HCT116 (cell line): ENCODE results near the gene ALDH16A1. TPM values are rescaled to one million over a fixed set of nuclear protein-coding genes. Genes with fewer than 3 reads are reported as not detected.

Experiments used
- ATAC-seq: fragments of 200-7000 bp; cut with Tn5 transposase; 2 replicates; pipeline ENCODE4 v1.9.1; 2020; ENCODE audit warnings: mild to moderate bottlenecking, moderate library complexity
- BruUV-seq: library from RNA; stranded (reverse); fragments of 400-500 nt; replicated peaks from 2 replicates; lab custom pipeline; 2021; lab: Mats Ljungman, UMichigan
- CTCF ChIA-PET: fragments of 300-600 bp; sonication (Branson Sonifier 250); formaldehyde crosslinking; loops from one replicate; lab custom pipeline; 2021; ENCODE audit warnings: antibody characterized with exemption; lab: Charles Lee
- POLR2A ChIA-PET: fragments of 300-600, 350-600 bp; sonication (Branson Sonifier 250); formaldehyde crosslinking; loops from one replicate; lab custom pipeline; 2021; ENCODE audit warnings: antibody characterized with exemption; lab: Charles Lee
- RAD21 ChIA-PET, 2 experiments: fragments of 300-600 bp; sonication (Branson Sonifier 250); formaldehyde crosslinking; loops; one replicate each; lab custom pipeline; 2023; ENCODE audit warnings: low total read pairs in 2 of 2; ENCODE audit not compliant: uncharacterized antibody in 2 of 2, unreplicated experiment in 2 of 2, low non-redundant PET in 1 of 2; lab: Charles Lee
- DNase-seq: peaks from one replicate; pipeline ENCODE4 v3.0.0-alpha.2; 2010; ENCODE audit warnings: low read depth, low spot score
- H2AFZ ChIP-seq: fragments of 200-600 bp; shearing (Covaris generic), sonication (generic); 2 replicates; pipeline ENCODE4 v1.6.1; 2017; ENCODE audit warnings: low read depth, mixed run types, mixed read lengths, antibody characterized with exemption, low read length; ENCODE audit not compliant: poor library complexity, severe bottlenecking
- H3K27ac ChIP-seq: 2 replicates; pipeline ENCODE4 v1.5.1; 2012; ENCODE audit warnings: low read depth, low read length
- H3K27me3 ChIP-seq: fragments of 200-600 bp; sonication (generic); 2 replicates; pipeline ENCODE4 v1.6.1; 2016; ENCODE audit warnings: mixed run types, low read length, mixed read lengths; ENCODE audit not compliant: insufficient read depth
- H3K36me3 ChIP-seq, 2 experiments: fragments of 200-500 bp in 1 of 2; fragments of 200-600 bp in 1 of 2; sonication (Bioruptor generic) in 1 of 2; sonication (generic) in 1 of 2; 2 replicates each; pipeline versions ENCODE4 v1.5.1 to v1.6.1; 2014 to 2016; ENCODE audit warnings: low read length in 2 of 2, inconsistent platforms in 1 of 2, mixed read lengths in 1 of 2, mixed run types in 1 of 2; ENCODE audit not compliant: insufficient read depth in 2 of 2, control insufficient read depth in 1 of 2
- H3K4me1 ChIP-seq, 2 experiments: fragments of 200-600 bp in 1 of 2; sonication (generic) in 1 of 2; 2 replicates each; pipeline versions ENCODE4 v1.5.1 to v1.6.1; 2012 to 2017; ENCODE audit warnings: low read length in 2 of 2, inconsistent platforms in 1 of 2, mild to moderate bottlenecking in 1 of 2, mixed read lengths in 1 of 2, mixed run types in 1 of 2, moderate library complexity in 1 of 2; ENCODE audit not compliant: insufficient read depth in 2 of 2, control insufficient read depth in 1 of 2
- H3K4me2 ChIP-seq: fragments of 200-600 bp; sonication (generic); 2 replicates; pipeline ENCODE4 v1.6.1; 2017; ENCODE audit warnings: mixed run types, low read length, mixed read lengths
- H3K4me3 ChIP-seq, 2 experiments: fragments of 200-600 bp in 1 of 2; sonication (generic) in 1 of 2; replicated peaks in 1 of 2; 2 replicates each; pipeline ENCODE4 v1.5.1; 2011 to 2016; ENCODE audit warnings: low read length in 2 of 2, control low read depth in 1 of 2, low read depth in 1 of 2, mild to moderate bottlenecking in 1 of 2, mixed read lengths in 1 of 2, mixed run types in 1 of 2
- H3K79me2 ChIP-seq: fragments of 200-600 bp; sonication (generic); 2 replicates; pipeline ENCODE4 v1.6.1; 2017; ENCODE audit warnings: mild to moderate bottlenecking, mixed run types, low read length, moderate library complexity, mixed read lengths; ENCODE audit not compliant: insufficient read depth
- H3K9ac ChIP-seq: fragments of 200-600 bp; sonication (generic); 2 replicates; pipeline ENCODE4 v1.6.1; 2016; ENCODE audit warnings: low read length, mixed read lengths
- H3K9me2 ChIP-seq: fragments of 200-600 bp; sonication (generic), shearing (Covaris generic); 2 replicates; pipeline ENCODE4 v1.6.1; 2017; ENCODE audit warnings: mixed run types, mild to moderate bottlenecking, moderate library complexity; ENCODE audit not compliant: insufficient read depth
- H3K9me3 ChIP-seq, 2 experiments: fragments of 200-500 bp in 1 of 2; fragments of 200-600 bp in 1 of 2; sonication (Bioruptor generic) in 1 of 2; sonication (generic) in 1 of 2; 2 replicates each; pipeline ENCODE4 v1.6.1; 2014 to 2017; ENCODE audit warnings: low read length in 2 of 2, mixed read lengths in 2 of 2, inconsistent platforms in 1 of 2, low read depth in 1 of 2, mild to moderate bottlenecking in 1 of 2, mixed run types in 1 of 2, moderate library complexity in 1 of 2; ENCODE audit not compliant: control insufficient read depth in 1 of 2, insufficient read depth in 1 of 2
- H4K20me1 ChIP-seq: fragments of 200-600 bp; sonication (generic), shearing (Covaris generic); 2 replicates; pipeline ENCODE4 v1.6.1; 2017; ENCODE audit warnings: mixed run types, mild to moderate bottlenecking, moderate library complexity; ENCODE audit not compliant: insufficient read depth
- CEBPB ChIP-seq: IDR thresholded peaks from 2 replicates; pipeline ENCODE4 v1.6.1; 2012; ENCODE audit warnings: low read depth
- CTCF ChIP-seq, 3 experiments: fragments of 200-600 bp in 1 of 3; sonication (generic) in 1 of 3; IDR thresholded peaks in 2 of 3; conservative IDR thresholded peaks in 1 of 3; 2 replicates each; pipeline ENCODE4 v1.5.1; 2012 to 2017; ENCODE audit warnings: low read depth in 2 of 3, low read length in 2 of 3, antibody characterized with exemption in 1 of 3, borderline replicate concordance in 1 of 3, control low read depth in 1 of 3, mild to moderate bottlenecking in 1 of 3, mixed read lengths in 1 of 3, mixed run types in 1 of 3, moderate library complexity in 1 of 3; ENCODE audit not compliant: insufficient read depth in 1 of 3
- EZH2 ChIP-seq: fragments of 200-600 bp; sonication (generic); IDR thresholded peaks from 2 replicates; pipeline ENCODE4 v1.6.1; 2017; ENCODE audit warnings: antibody characterized with exemption, mixed run types
- FOSL1 ChIP-seq: IDR thresholded peaks from 2 replicates; pipeline ENCODE4 v1.6.1; 2012; ENCODE audit warnings: low read depth
- MAX ChIP-seq: IDR thresholded peaks from 2 replicates; pipeline ENCODE4 v1.6.1; 2012
- POLR2A ChIP-seq: IDR thresholded peaks from 2 replicates; pipeline ENCODE4 v1.7.0; 2011; ENCODE audit warnings: borderline replicate concordance; ENCODE audit not compliant: insufficient read depth, insufficient read length; ENCODE audit errors: extremely low read depth
- POLR2AphosphoS5 ChIP-seq: IDR thresholded peaks from 2 replicates; pipeline ENCODE4 v1.6.1; 2011; ENCODE audit warnings: mild to moderate bottlenecking, low read depth, low read length, moderate library complexity
- REST ChIP-seq: IDR thresholded peaks from 2 replicates; pipeline ENCODE4 v1.6.1; 2012; ENCODE audit warnings: low read depth
- SIN3A ChIP-seq: IDR thresholded peaks from 2 replicates; pipeline ENCODE4 v1.6.1; 2012; ENCODE audit warnings: low read depth
- SP1 ChIP-seq: IDR thresholded peaks from 2 replicates; pipeline ENCODE4 v1.6.1; 2012; ENCODE audit warnings: low read depth
- SRF ChIP-seq: IDR thresholded peaks from 2 replicates; pipeline ENCODE4 v1.6.1; 2012; ENCODE audit warnings: low read depth
- YY1 ChIP-seq: IDR thresholded peaks from 2 replicates; pipeline ENCODE4 v1.6.1; 2011; ENCODE audit warnings: low read length, low read depth, moderate library complexity, mild to moderate bottlenecking; ENCODE audit not compliant: insufficient replicate concordance; ENCODE audit errors: extremely low read depth
- ZBTB33 ChIP-seq: IDR thresholded peaks from 2 replicates; pipeline ENCODE4 v1.6.1; 2011; ENCODE audit warnings: mild to moderate bottlenecking, low read length, moderate library complexity; ENCODE audit not compliant: insufficient replicate concordance; ENCODE audit errors: extremely low read depth
- ZFX ChIP-seq: fragments of 450-650 bp; IDR thresholded peaks from 2 replicates; pipeline ENCODE4 v1.6.1; 2017
- intact Hi-C: fragments of 100-400 bp; cut with micrococcal nuclease; formaldehyde crosslinking; loops from 2 replicates; pipeline ENCODE4 v1.10.0; 2022
- total RNA-seq: library from RNA; stranded (reverse); gene quantifications from one replicate; pipeline ENCODE4 v1.2.1, GENCODE V29; 2021; ENCODE audit not compliant: unreplicated experiment

Gene ALDH16A1
- total RNA-seq, 1 experiment from 2014 or later = 22.8 TPM

GRCh38 chr19:49403404-49404187 lies 49.4 kb upstream of the ALDH16A1 start:
- DNase-seq (no peak), ATAC-seq (peak; percentile 83)
- TF ChIP-seq SP1 (no peak), SRF (no peak), POLR2A (no peak), POLR2AphosphoS5 (no peak), ZBTB33 (no peak), REST (no peak), CTCF (IDR thresholded peaks at IDR 0.05 in 2 of 3, conservative IDR thresholded peaks at IDR 0.05 in 1 of 3; ENCODE audit: borderline replicate concordance in 1 of 3, insufficient read depth in 1 of 3, low read depth in 2 of 3, low read length in 2 of 3) (no peak), CEBPB (no peak), ZFX (no peak), SIN3A (no peak), YY1 (no peak), EZH2 (no peak), MAX (no peak), FOSL1 (no peak)
- TF ChIP-seq, all 23 proteins: peak for 0
- ChIA-PET POLR2A (interaction anchor here (1.1 to 2.1 kb wide), 3 partner anchors 12 to 48 kb away, joined by 3 to 8 read pairs (median 4); partner anchors contain the start of gene PIH1D1), CTCF (interaction anchor here (0.7 to 1.3 kb wide), 4 partner anchors 12 to 167 kb away, joined by 3 to 7 read pairs (median 3); no protein-coding TSS in a partner anchor), RAD21 (no interaction called here)
- BruUV-seq = no TSS peak
- Histone ChIP-seq H4K20me1 (no peaks in the 10 kb centered on the region), H3K4me3 (no peak overlapping the region), H3K9me3 (no peaks in the 10 kb centered on the region), H3K4me2 (peak overlapping the region; percentile 56), H2AFZ (no peak overlapping the region), H3K79me2 (no peaks in the 10 kb centered on the region), H3K9ac (no peak overlapping the region), H3K9me2 (no peaks in the 10 kb centered on the region), H3K27me3 (no peaks in the 10 kb centered on the region), H3K4me1 (peaks cover 10 to 15% of the 10 kb centered on the region in 2 experiments; a peak in 3 of 4 replicates), H3K36me3 (no peaks in the 10 kb centered on the region), H3K27ac (peak overlapping the region; percentile 46; the same call in 1 of the 2 replicates)
- intact Hi-C loops = no loop called here
